HEK293 (cell line): ENCODE results near the gene KIF26B.
A peak's percentile ranks its signal among the peaks of the same experiment; 100 is the strongest.

Source experiments
- CTCF ChIA-PET: fragments of 350-600 bp; formaldehyde crosslinking; extraction: SDS; loops from one replicate; lab custom pipeline; 2021; ENCODE audit warnings: antibody characterized with exemption; lab: Yijun Ruan, JAX
- POLR2A ChIA-PET: fragments of 300-600 bp; formaldehyde crosslinking; extraction: SDS; loops from one replicate; lab custom pipeline; 2020; ENCODE audit warnings: antibody characterized with exemption, inconsistent platforms; lab: Yijun Ruan, JAX
- H3K27ac ChIP-seq: fragments of 200-500 bp; sonication (Bioruptor generic); 2 replicates; pipeline ENCODE4 v1.5.1; 2014; ENCODE audit warnings: low read depth, low read length, control low read depth, inconsistent platforms; ENCODE audit errors: extremely low read depth
- H3K36me3 ChIP-seq, 2 experiments: fragments of 200-500 bp in 1 of 2; sonication (Bioruptor generic) in 1 of 2; 1 replicate in 1 of 2; 2 replicates in 1 of 2; pipeline ENCODE4 v1.5.1; 2014 to 2017; ENCODE audit warnings: inconsistent platforms in 2 of 2, low read length in 2 of 2; ENCODE audit not compliant: control insufficient read depth in 2 of 2, insufficient read depth in 1 of 2
- H3K4me1 ChIP-seq: fragments of 200-500 bp; sonication (Bioruptor generic); 2 replicates; pipeline ENCODE4 v1.5.1; 2014; ENCODE audit warnings: mild to moderate bottlenecking, low read length, inconsistent platforms; ENCODE audit not compliant: control insufficient read depth, insufficient read depth
- H3K4me3 ChIP-seq: 2 replicates; pipeline ENCODE4 v1.5.1; 2011; ENCODE audit warnings: low read depth, mild to moderate bottlenecking, control low read depth, low read length, moderate library complexity
- H3K9me3 ChIP-seq: fragments of 200-500 bp; sonication (Bioruptor generic); 2 replicates; pipeline ENCODE4 v1.5.1; 2014; ENCODE audit warnings: low read depth, low read length, inconsistent platforms; ENCODE audit not compliant: control insufficient read depth, insufficient read depth
- KLF9 ChIP-seq: fragments of 450-650 bp; formaldehyde crosslinking; IDR thresholded peaks from 2 replicates; pipeline ENCODE4 v1.5.1; 2016; ENCODE audit warnings: missing biosample characterization, missing genetic modification characterization, low read depth
- MZF1 ChIP-seq: fragments of 450-650 bp; formaldehyde crosslinking; IDR thresholded peaks from 2 replicates; pipeline ENCODE4 v1.5.1; 2017; ENCODE audit warnings: missing biosample characterization, missing genetic modification characterization, borderline replicate concordance
- PRDM10 ChIP-seq: fragments of 450-650 bp; formaldehyde crosslinking; IDR thresholded peaks from 2 replicates; pipeline ENCODE4 v1.5.1; 2016; ENCODE audit warnings: missing biosample characterization, missing genetic modification characterization
- SETDB1 ChIP-seq: IDR thresholded peaks from one replicate; pipeline ENCODE4 v1.6.1; 2017; ENCODE audit warnings: mild to moderate bottlenecking, low read length, moderate library complexity, mixed read lengths; ENCODE audit not compliant: insufficient read length
- ZBTB10 ChIP-seq: fragments of 450-650 bp; formaldehyde crosslinking; IDR thresholded peaks from 2 replicates; pipeline ENCODE4 v1.5.1; 2016; ENCODE audit warnings: missing biosample characterization, missing genetic modification characterization
- ZNF146 ChIP-seq: fragments of 450-650 bp; formaldehyde crosslinking; IDR thresholded peaks from 2 replicates; pipeline ENCODE4 v1.5.1; 2016; ENCODE audit warnings: missing biosample characterization, missing genetic modification characterization
- ZNF155 ChIP-seq: fragments of 450-650 bp; formaldehyde crosslinking; IDR thresholded peaks from 2 replicates; pipeline ENCODE4 v1.5.1; 2016; ENCODE audit warnings: missing biosample characterization, missing genetic modification characterization
- ZNF501 ChIP-seq: fragments of 450-650 bp; formaldehyde crosslinking; IDR thresholded peaks from 2 replicates; pipeline ENCODE4 v1.5.1; 2016; ENCODE audit warnings: missing biosample characterization, missing genetic modification characterization
- ZNF548 ChIP-seq: fragments of 450-650 bp; formaldehyde crosslinking; IDR thresholded peaks from 2 replicates; pipeline ENCODE4 v1.5.1; 2016; ENCODE audit warnings: missing biosample characterization, missing genetic modification characterization
- ZNF571 ChIP-seq: fragments of 450-650 bp; formaldehyde crosslinking; IDR thresholded peaks from 2 replicates; pipeline ENCODE4 v1.5.0; 2017; ENCODE audit warnings: missing biosample characterization, missing genetic modification characterization
- ZNF707 ChIP-seq: fragments of 450-650 bp; formaldehyde crosslinking; IDR thresholded peaks from 2 replicates; pipeline ENCODE4 v1.5.1; 2016; ENCODE audit warnings: missing biosample characterization, missing genetic modification characterization
- ZNF768 ChIP-seq: fragments of 450-650 bp; formaldehyde crosslinking; IDR thresholded peaks from 2 replicates; pipeline ENCODE4 v1.5.1; 2018; ENCODE audit warnings: missing biosample characterization, mild to moderate bottlenecking, missing genetic modification characterization
- TF ChIP-seq, protein P1 (sequence below): fragments of 450-650 bp; formaldehyde crosslinking; IDR thresholded peaks from 2 replicates; pipeline ENCODE4 v1.5.1; 2016; ENCODE audit warnings: missing biosample characterization, missing genetic modification characterization
- TF ChIP-seq, protein P2 (sequence below): fragments of 450-650 bp; formaldehyde crosslinking; IDR thresholded peaks from 2 replicates; pipeline ENCODE4 v1.5.1; 2016; ENCODE audit warnings: missing biosample characterization, missing genetic modification characterization

The KIF26B gene

GRCh38 chr1:245622332-245623014 is 467.7 kb downstream of the KIF26B start:
- CTCF ChIA-PET, result interaction anchor here (0.6 kb wide), 1 partner anchor 402 kb away, joined by 3 read pairs; no protein-coding TSS in a partner anchor

DNA sequence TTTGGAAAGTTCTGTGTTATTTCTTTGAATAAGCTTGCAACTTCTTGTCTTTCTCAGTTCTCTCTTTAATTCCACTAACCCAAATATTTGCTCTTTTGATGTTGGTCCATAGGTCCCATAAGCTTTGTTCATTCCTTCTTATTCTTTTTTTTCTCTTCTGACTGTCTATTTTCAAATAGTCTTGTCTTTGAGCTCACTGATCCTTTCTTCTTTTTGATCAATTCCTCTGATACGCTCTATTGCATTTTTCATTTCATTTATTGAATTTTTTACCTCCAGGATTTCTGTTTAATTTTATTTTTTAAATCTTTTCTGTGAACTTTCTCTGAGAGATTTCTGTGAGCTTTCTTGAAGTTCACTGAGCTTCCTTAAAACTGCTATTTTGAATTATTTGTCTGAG is 486.6 kb downstream of the KIF26B start:
- Histone ChIP-seq H3K4me1 (no peaks in the 10 kb centered on the region), H3K27ac (no peak overlapping the region), H3K9me3 (no peaks in the 10 kb centered on the region), H3K4me3 (no peak overlapping the region)
- CTCF ChIA-PET, result no interaction called here
- POLR2A ChIA-PET, result no interaction called here
- TF ChIP-seq, protein P1, sequence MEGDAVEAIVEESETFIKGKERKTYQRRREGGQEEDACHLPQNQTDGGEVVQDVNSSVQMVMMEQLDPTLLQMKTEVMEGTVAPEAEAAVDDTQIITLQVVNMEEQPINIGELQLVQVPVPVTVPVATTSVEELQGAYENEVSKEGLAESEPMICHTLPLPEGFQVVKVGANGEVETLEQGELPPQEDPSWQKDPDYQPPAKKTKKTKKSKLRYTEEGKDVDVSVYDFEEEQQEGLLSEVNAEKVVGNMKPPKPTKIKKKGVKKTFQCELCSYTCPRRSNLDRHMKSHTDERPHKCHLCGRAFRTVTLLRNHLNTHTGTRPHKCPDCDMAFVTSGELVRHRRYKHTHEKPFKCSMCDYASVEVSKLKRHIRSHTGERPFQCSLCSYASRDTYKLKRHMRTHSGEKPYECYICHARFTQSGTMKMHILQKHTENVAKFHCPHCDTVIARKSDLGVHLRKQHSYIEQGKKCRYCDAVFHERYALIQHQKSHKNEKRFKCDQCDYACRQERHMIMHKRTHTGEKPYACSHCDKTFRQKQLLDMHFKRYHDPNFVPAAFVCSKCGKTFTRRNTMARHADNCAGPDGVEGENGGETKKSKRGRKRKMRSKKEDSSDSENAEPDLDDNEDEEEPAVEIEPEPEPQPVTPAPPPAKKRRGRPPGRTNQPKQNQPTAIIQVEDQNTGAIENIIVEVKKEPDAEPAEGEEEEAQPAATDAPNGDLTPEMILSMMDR (tag by site-specific recombination), result no peak
- TF ChIP-seq SETDB1, result peak; percentile 13
- TF ChIP-seq, all 188 proteins: peak for 1
- no peaks in the 10 kb centered on the region for H3K36me3 ChIP-seq

More at GRCh38 chr1:245622332-245623014, 467.7 kb downstream of the KIF26B start:
- Histone ChIP-seq H3K36me3 (no peaks in the 10 kb centered on the region), H3K4me3 (no peak overlapping the region), H3K4me1 (no peaks in the 10 kb centered on the region), H3K27ac (no peak overlapping the region), H3K9me3 (no peaks in the 10 kb centered on the region)
- POLR2A ChIA-PET, result no interaction called here
- TF ChIP-seq ZNF707 (tag by site-specific recombination), result no peak
- TF ChIP-seq ZNF146 (tag by site-specific recombination), result no peak
- no peak for TF ChIP-seq KLF9 (tag by site-specific recombination)
- no peak for TF ChIP-seq ZNF571
- TF ChIP-seq ZNF768, result no peak
- TF ChIP-seq, all 188 proteins: peak for 0

DNA sequence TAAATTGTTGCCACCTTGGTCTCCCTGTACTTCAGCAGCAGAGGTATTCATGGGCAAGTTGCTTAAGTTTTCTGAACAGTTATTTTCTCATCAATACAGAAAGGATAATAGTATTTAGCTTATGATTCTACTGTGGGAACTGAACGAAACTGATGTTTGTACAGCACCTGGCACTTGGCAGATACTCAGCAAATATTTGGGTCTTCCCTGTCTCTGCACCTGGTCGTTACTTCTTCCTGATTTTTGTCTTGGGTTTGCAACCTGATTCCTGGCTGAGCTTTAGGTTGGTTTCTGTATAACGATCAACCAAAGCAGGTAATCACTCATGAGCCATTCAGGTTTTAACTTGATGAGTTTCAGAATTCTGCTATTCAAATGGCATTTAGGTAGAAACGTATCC is 490.6 kb downstream of the KIF26B start:
- H3K36me3 ChIP-seq, result no peaks in the 10 kb centered on the region
- ChIA-PET POLR2A (no interaction called here), CTCF (no interaction called here)
- TF ChIP-seq, protein P2, sequence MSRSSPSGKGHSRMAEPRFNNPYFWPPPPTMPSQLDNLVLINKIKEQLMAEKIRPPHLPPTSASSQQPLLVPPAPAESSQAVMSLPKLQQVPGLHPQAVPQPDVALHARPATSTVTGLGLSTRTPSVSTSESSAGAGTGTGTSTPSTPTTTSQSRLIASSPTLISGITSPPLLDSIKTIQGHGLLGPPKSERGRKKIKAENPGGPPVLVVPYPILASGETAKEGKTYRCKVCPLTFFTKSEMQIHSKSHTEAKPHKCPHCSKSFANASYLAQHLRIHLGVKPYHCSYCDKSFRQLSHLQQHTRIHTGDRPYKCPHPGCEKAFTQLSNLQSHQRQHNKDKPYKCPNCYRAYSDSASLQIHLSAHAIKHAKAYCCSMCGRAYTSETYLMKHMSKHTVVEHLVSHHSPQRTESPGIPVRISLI, result no peak
- TF ChIP-seq MZF1 (tag by site-specific recombination) (no peak), ZBTB10 (tag by site-specific recombination) (no peak), ZNF501 (no peak), PRDM10 (tag by site-specific recombination) (no peak), ZNF548 (tag by site-specific recombination) (no peak), ZNF155 (tag by site-specific recombination) (no peak)
- H3K4me1 ChIP-seq, result no peaks in the 10 kb centered on the region
- H3K9me3 ChIP-seq, result no peaks in the 10 kb centered on the region
- H3K4me3 ChIP-seq, result no peak overlapping the region
- no peak overlapping the region for H3K27ac ChIP-seq
